Testis (tissue), 2 donors: ENCODE results near the gene ZNF224.

Source experiments
- POLR2A ChIP-seq: fragments of 450-650 bp; IDR thresholded peaks from one replicate; pipeline ENCODE4 v1.6.1; 2017; ENCODE audit warnings: antibody characterized with exemption, mild to moderate bottlenecking, moderate library complexity
- TF ChIP-seq, protein P1 (sequence below), 3 experiments: fragments of 450-650 bp in 2 of 3; fragments of 200-600 bp in 1 of 3; sonication (generic) in 1 of 3; IDR thresholded peaks; one replicate each; pipeline ENCODE4 v1.5.1; 2016 to 2019; ENCODE audit warnings: antibody characterized with exemption in 3 of 3, mild to moderate bottlenecking in 2 of 3, moderate library complexity in 1 of 3

DNA sequence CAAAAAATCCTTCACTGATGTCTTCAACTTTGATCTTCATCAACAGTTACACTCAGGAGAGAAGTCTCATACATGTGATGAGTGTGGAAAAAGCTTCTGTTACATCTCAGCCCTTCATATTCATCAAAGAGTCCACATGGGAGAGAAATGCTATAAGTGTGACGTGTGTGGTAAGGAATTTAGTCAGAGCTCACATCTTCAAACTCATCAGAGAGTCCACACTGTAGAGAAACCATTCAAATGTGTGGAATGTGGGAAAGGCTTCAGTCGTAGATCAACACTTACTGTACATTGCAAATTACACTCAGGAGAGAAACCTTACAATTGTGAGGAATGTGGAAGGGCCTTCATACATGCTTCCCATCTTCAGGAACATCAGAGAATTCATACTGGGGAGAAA, 62.3 kb downstream of the ZNF224 start:
- no peak for TF ChIP-seq POLR2A
- TF ChIP-seq, protein P1, sequence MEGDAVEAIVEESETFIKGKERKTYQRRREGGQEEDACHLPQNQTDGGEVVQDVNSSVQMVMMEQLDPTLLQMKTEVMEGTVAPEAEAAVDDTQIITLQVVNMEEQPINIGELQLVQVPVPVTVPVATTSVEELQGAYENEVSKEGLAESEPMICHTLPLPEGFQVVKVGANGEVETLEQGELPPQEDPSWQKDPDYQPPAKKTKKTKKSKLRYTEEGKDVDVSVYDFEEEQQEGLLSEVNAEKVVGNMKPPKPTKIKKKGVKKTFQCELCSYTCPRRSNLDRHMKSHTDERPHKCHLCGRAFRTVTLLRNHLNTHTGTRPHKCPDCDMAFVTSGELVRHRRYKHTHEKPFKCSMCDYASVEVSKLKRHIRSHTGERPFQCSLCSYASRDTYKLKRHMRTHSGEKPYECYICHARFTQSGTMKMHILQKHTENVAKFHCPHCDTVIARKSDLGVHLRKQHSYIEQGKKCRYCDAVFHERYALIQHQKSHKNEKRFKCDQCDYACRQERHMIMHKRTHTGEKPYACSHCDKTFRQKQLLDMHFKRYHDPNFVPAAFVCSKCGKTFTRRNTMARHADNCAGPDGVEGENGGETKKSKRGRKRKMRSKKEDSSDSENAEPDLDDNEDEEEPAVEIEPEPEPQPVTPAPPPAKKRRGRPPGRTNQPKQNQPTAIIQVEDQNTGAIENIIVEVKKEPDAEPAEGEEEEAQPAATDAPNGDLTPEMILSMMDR (IDR thresholded peaks at IDR 0.05), result no peak
